GM13976 (cell line): ENCODE data around the gene MYL5.

Experiments used
- DNase-seq: peaks from one replicate; pipeline ENCODE4 v3.0.0; 2012; ENCODE audit warnings: low spot score
- in situ Hi-C: fragments of 300-500 bp; cut with MboI; formaldehyde crosslinking; loops from one replicate; pipeline ENCODE4 v1.12.0; 2022; ENCODE audit warnings: low sequenced_read_pairs, mixed read lengths, inconsistent platforms; ENCODE audit not compliant: unreplicated experiment
- TF ChIP-seq, protein P1 (sequence below): IDR thresholded peaks from 2 replicates; pipeline ENCODE4 v1.5.1; 2012; ENCODE audit warnings: borderline replicate concordance, mild to moderate bottlenecking; ENCODE audit not compliant: insufficient read depth; ENCODE audit errors: extremely low read depth, missing control alignments, control extremely low read depth

Gene MYL5

DNA sequence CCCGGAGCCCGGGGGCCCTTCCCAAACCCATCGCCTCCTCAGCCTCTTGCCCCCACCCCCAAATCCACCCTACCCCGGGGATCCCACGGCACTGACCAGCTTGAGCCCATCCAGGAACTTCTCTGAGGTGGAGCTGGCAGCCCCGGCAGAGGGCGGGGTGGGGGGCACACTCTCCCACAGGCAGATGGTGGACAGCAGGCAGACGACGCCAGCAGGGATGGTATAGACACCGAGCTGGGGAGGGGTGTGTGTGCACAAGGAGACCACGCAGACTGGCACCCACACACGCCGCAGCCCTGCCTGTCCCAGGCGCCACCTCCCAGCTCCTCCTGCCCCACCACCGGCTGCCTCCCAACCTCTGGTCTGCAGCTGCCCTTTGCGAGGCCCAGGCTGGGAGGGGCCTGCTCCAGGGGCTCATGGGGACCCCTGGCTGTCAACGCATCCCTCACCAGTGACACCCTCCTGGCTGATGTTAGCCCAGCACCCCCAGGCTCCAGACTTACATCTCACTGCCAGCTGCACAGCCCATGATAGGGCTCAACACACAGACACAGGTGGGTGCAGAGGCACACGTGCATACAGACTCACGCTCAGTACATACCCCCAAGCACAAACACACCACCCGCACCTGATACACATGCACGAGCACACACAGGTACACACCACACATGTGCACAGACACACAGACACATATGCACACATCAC lies 10.4 kb downstream of the MYL5 start:
- in situ Hi-C loops: no loop called here
- DNase-seq: no peak
- TF ChIP-seq, protein P1, sequence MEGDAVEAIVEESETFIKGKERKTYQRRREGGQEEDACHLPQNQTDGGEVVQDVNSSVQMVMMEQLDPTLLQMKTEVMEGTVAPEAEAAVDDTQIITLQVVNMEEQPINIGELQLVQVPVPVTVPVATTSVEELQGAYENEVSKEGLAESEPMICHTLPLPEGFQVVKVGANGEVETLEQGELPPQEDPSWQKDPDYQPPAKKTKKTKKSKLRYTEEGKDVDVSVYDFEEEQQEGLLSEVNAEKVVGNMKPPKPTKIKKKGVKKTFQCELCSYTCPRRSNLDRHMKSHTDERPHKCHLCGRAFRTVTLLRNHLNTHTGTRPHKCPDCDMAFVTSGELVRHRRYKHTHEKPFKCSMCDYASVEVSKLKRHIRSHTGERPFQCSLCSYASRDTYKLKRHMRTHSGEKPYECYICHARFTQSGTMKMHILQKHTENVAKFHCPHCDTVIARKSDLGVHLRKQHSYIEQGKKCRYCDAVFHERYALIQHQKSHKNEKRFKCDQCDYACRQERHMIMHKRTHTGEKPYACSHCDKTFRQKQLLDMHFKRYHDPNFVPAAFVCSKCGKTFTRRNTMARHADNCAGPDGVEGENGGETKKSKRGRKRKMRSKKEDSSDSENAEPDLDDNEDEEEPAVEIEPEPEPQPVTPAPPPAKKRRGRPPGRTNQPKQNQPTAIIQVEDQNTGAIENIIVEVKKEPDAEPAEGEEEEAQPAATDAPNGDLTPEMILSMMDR: no peak

DNA sequence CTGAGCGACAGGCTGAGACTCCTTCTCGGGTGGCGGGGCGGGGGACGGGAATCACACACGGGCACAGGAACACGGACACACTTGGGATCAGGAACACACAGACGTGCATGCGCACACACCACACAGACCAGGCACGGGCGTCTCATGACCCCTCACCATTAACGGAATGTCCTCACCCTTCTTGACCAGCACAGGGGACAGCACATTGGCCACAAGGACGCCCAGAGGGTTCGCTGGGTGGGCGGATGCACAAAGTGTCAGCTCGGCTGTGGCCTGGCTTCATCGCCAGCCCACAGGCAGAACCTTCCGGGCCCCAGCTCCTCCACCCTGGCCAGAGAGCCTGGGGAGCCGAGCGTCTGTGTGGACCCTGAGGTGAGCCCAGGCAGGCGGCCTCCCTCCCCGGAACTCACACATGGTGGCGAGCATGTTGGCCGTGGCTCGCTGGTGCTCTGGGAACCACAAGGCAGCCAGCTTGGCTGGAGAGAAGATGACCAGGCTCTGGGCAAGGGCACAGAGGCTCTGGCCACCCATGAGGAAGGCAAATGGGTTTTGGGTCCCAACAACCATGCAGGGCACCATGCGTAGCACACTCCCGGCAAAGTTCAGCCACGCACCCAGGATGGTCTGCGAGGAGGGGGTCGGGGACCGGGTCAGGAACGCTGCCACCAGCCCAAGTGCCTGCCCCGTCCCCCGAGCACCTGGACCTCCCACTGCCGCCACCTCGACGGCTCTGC lies 11.5 kb downstream of the MYL5 start:
- in situ Hi-C loops: no loop called here

DNA sequence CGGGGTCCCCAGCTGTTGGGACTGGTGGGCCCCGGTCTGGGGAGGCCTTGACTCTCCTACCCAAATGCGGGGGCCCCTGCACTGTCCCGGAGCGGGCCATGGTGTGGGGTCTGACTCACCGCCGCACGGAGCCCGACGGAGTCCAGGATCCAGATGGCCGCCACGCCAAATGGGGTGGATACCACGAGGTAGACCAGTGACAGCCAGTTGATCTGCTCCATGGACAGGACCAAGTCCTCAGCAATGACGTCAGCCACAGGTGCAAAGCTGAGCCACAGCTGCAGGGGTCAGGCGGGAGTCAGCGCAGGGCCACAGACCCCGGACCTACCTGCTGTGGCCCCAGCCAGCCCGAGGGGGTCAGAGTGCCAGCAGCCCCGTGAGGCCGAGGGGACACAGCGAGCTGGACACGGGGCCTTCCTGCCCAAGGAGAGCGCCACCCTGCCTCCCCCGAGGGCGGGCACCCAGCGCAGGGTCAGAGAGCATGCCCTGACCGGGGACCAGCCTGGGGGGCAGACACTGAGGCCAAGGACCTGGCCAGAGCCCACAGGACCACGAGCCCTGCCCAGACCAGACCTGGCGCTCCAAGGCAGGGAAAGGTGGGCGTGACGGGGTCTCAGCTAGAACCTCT lies 12.2 kb downstream of the MYL5 start:
- in situ Hi-C loops: no loop called here
- TF ChIP-seq, protein P1: no peak
- DNase-seq: no peak

More for the DNA sequence above, 11.5 kb downstream of the MYL5 start:
- DNase-seq: no peak
- TF ChIP-seq, protein P1: no peak

DNA sequence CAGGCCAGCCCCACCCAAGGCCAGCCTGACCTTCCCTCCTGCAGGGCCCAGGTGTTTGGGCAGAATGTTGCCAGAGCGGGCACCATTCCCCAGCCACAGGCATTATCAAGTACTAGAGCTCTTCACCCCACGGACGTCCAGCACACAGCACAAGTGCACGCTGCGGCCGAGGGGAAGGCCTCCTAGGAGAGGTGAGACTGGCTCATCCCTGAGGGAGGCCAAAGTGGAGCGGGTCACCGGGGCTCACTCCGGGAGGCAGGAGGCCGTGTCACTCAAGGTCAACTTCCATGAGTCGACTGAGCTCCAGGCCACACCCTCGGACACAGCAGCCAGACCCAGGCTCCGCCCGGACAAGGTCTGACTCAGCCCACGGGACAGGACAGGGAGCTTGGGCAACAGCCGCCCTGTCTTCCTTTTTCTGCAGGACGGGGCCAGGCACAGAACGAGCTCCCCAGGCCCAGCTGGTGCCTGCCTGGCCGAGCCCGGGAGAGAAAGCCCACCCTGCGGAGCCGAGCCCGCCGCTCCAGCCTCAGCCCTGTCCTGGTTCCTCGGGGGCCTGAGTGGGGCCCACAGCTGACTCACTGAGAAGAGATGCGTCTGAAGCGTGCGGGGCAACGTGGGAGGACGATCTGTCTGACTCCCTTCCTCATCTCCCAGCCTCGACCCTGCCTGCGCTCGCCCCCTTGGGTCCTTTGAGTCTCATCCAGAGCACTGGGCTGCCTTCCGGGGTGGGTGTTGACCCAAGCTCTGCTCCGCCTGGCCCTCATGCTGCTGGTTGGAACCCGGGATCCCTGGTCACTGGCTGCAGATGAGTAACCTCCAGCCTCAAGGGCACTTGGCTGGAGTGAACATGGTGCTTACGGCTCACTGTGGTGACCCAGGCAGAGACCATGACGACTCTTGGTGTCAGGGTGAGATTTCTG lies 13.0 kb downstream of the MYL5 start:
- DNase-seq: no peak
- in situ Hi-C loops: no loop called here
- TF ChIP-seq, protein P1: no peak

DNA sequence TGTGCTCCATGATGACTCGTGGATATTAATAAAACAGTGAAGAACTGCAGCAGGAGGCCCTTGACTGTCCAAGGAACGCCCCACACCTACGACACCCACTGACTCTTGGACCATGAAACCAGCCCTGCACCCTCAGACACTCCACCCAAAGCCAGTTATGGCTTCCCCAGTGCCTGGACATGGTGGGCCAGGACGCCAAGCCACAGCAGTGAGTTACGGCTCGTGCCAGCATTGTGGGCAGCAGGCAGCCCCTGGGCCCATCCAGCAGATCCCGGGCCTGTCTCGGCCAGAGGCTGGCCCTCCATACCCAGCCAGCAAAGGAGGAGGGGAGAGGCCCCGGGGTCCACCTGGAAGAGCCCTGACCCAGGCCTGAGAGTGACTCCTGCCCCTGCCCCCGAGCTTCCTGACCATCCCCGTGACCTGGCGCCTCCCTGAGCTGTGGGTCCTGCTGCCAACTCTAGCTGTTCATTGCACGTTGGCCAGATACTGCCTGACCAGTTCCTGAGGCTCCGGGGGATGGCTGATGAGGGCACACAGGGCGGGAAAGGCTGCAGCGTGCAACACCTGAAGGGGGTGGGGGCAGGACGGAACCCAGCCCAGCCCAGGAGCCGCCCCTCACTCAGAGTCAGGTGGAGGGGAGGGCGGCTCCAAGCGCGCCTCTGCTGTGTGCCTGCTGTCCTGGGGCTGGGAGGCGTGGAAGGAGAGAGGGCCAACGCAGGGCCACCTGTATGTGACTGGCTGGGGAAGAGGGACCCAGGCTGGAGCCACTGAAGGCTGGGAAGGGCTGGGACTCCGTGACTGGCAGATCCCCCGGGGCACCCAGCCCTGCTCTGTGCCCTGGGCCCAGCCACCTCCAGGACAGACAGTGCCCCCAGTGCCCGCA lies 13.9 kb downstream of the MYL5 start:
- DNase-seq: no peak
- TF ChIP-seq, protein P1: no peak
- in situ Hi-C loops: no loop called here
